GM21515 (cell line): ENCODE measurements around the gene GRAMD1B.
"Not testable (repeated sequence)": the region's sequence is repeated elsewhere in the genome, so short reads cannot be mapped to it uniquely, and the experiment has no call there.

Source experiments
- ATAC-seq: cut with Tn5 transposase; IDR thresholded peaks from one replicate; pipeline ENCODE4 v1.9.1; 2021; ENCODE audit not compliant: unreplicated experiment

The GRAMD1B gene

GRCh38 chr11:123562158-123562557 lies 132.1 kb downstream of the GRAMD1B start:
- no peak for ATAC-seq

- ATAC-seq = no peak
These were observed 132.8 kb downstream of the GRAMD1B start for GRCh38 chr11:123562829-123563228.

GRCh38 chr11:123564221-123564620 lies 134.2 kb downstream of the GRAMD1B start:
- ATAC-seq = no peak

GRCh38 chr11:123566852-123567251 lies 136.8 kb downstream of the GRAMD1B start:
- ATAC-seq = no peak

GRCh38 chr11:123567466-123567865 lies 137.4 kb downstream of the GRAMD1B start:
- no peak for ATAC-seq

GRCh38 chr11:123568367-123568870 lies 138.3 kb downstream of the GRAMD1B start:
- no peak for ATAC-seq

- ATAC-seq = no peak
These were observed 139.3 kb downstream of the GRAMD1B start for GRCh38 chr11:123569393-123569792.

- ATAC-seq = no peak
These were observed 141.0 kb downstream of the GRAMD1B start for GRCh38 chr11:123570939-123571580.

GRCh38 chr11:123572791-123573190 lies 142.7 kb downstream of the GRAMD1B start:
- ATAC-seq = not testable (repeated sequence)

- no peak for ATAC-seq
These were observed 143.2 kb downstream of the GRAMD1B start for GRCh38 chr11:123573286-123573685.

GRCh38 chr11:123575441-123575840 lies 145.4 kb downstream of the GRAMD1B start:
- no peak for ATAC-seq

- no peak for ATAC-seq
These were observed 146.0 kb downstream of the GRAMD1B start for GRCh38 chr11:123576082-123576481.

- no peak for ATAC-seq
These were observed 146.4 kb downstream of the GRAMD1B start for GRCh38 chr11:123576501-123576900.

GRCh38 chr11:123577081-123577598 lies 147.1 kb downstream of the GRAMD1B start:
- ATAC-seq = peak; percentile 76

- ATAC-seq = no peak
These were observed 148.9 kb downstream of the GRAMD1B start for GRCh38 chr11:123578778-123579481.

GRCh38 chr11:123579482-123579812 lies 149.4 kb downstream of the GRAMD1B start:
- no peak for ATAC-seq

- no peak for ATAC-seq
These were observed 150.1 kb downstream of the GRAMD1B start for GRCh38 chr11:123580137-123580536.

GRCh38 chr11:123580557-123581275 lies 150.6 kb downstream of the GRAMD1B start:
- ATAC-seq = peak; percentile 89

- ATAC-seq = no peak
These were observed 151.8 kb downstream of the GRAMD1B start for GRCh38 chr11:123581651-123582399.

GRCh38 chr11:123582992-123583504 lies 153.0 kb downstream of the GRAMD1B start:
- ATAC-seq = no peak

- ATAC-seq = no peak
These were observed 154.1 kb downstream of the GRAMD1B start for GRCh38 chr11:123584186-123584585.
